NOMO-1 treated with DMSO at 0.1 percent for 48 hours (cell line): ENCODE measurements around the gene CNTNAP2.
A peak's percentile ranks its signal among the peaks of the same experiment; 100 is the strongest.
"Not testable (repeated sequence)": the region's sequence is repeated elsewhere in the genome, so short reads cannot be mapped to it uniquely, and the experiment has no call there.

ENCODE experiments used
- DNase-seq: peaks from one replicate; lab custom pipeline; 2025; ENCODE audit not compliant: unreplicated experiment; lab: John Stamatoyannopoulos, UW

CNTNAP2 gene

GRCh38 chr7:146865696-146866095, 749.1 kb downstream of the CNTNAP2 start:
- DNase-seq = no peak

- DNase-seq = no peak
Observed at GRCh38 chr7:146874722-146875121, 758.1 kb downstream of the CNTNAP2 start.

GRCh38 chr7:146875237-146875785, 758.7 kb downstream of the CNTNAP2 start:
- DNase-seq = no peak

GRCh38 chr7:146875981-146876380, 759.4 kb downstream of the CNTNAP2 start:
- DNase-seq = no peak

- no peak for DNase-seq
Observed at GRCh38 chr7:146876411-146876810, 759.8 kb downstream of the CNTNAP2 start.

DNA sequence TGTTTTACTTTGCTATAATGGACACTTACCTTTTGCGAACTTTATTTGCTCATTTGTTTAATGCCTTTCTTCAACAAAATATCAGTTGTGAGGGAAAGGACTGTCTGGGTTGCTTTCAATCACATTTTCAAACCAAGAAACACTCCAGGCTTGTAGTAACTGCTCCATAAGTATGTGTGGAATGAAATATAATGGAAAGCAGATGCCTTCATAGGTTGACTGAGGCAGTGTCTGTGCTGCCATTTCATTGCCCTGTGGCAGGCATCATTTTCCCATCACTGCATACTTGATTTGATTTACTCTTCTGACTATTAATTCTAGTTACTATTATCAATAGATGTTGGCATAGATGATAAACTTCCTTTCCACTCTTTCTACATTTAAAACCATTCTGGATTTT, 762.3 kb downstream of the CNTNAP2 start:
- DNase-seq = no peak

- DNase-seq = no peak
Observed at GRCh38 chr7:146885231-146885630, 768.6 kb downstream of the CNTNAP2 start.

DNA sequence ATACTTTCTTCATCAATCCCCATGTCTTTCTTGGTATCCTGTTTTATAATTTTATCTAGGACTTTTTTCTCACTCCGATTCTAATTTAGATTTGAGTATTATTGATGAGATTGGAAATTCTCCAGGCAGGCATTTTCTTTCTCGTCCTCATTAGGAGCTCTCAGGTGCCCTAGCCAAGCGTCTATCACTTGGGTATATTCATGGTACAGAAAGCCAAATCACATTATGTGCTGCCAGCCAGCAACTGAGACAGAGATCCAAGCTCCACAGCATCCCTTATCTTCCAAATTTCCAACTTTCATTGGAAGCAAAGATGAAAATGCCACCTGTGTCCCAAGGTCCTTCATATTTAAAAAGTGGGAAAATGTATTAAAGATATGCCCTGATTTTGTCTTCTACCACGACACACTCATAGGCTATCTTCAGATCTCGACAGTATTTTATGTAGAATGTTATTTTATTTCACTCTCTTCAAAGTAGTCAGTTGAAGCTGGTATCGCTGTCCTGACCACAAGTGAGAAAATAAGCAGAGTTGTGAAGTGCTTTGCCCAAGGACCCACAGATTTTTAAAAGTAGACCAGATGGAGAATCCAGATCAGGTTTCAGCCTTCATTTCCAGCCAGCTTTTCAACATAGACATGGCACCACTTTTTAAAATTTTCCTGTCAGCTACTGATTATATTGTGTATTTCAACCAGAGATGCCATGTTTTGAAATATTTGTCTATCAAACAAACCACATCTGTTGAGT, 773.4 kb downstream of the CNTNAP2 start:
- no peak for DNase-seq

DNA sequence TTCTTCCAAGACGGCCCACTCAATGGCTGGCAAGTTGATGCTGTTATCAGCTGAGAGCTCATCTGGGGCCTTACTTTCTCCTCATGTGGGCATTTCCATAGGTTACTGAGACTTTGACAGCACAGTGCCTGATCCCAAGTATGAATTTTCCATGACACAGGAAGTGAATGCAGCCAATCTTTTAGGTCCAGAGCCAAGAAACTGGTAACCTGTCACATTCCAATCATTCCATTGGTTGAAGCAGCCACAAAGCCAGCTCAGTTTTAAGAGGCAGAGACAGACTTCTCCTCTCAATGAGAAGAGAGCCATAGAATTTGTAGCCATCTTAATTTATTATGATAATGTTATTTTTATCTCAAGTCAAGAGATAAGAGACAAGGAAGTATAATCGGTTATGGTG, 775.5 kb downstream of the CNTNAP2 start:
- DNase-seq = no peak

DNA sequence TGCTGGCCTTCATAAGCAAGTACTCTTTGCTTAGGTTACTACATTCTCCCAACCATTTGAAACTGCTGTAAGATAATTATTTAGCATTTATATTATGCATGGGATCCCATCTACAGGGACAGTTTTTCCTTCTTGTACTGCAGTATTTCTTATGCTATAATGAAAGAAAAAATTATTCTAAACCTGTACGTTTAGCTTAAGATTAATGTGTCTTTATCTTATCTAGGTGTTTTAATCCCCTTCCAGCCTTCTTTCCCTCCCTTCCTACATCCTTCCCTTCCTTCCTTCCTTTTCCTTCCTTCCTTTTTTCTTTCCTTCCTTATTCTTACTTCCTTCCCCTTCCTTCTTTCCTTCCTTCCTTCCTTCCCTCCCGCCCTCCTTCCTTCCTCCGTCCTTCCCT, 778.3 kb downstream of the CNTNAP2 start:
- no peak for DNase-seq

- no peak for DNase-seq
Observed at GRCh38 chr7:146902266-146902665, 785.7 kb downstream of the CNTNAP2 start.

DNA sequence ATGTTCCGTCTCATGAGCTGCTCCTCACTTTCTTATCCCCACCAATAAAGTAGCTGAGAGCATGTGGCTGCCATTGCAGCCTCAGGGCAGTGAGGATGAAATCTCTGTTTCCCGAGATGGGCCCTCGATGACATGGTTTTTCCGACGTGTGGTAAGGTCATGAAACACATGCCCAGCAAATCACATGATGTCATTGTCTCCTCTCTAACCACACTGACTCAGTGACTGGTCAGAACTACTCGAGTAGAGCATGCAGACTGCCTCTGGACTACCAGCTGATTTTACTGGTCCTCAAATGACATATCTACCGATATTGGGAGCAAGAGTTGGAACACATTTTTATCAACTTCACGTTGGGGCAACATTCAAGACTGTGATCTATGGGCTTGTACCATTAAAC, 786.1 kb downstream of the CNTNAP2 start:
- no peak for DNase-seq

DNA sequence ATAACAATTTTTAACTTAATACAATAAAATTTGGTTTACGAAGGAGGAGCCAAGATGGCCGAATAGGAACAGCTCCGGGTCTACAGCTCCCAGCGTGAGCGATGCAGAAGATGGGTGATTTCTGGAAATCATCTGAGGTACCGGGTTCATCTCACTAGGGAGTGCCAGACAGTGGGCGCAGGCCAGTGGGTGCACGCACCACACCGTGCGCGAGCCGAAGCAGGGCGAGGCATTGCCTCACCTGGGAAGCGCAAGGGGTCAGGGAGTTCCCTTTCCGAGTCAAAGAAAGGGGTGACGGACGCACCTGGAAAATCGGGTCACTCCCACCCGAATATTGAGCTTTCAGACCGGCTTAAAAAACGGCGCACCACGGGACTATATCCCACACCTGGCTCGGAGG, 789.1 kb downstream of the CNTNAP2 start:
- not testable (repeated sequence) for DNase-seq

GRCh38 chr7:146922782-146923181, 806.2 kb downstream of the CNTNAP2 start:
- no peak for DNase-seq

GRCh38 chr7:146926841-146927240, 810.2 kb downstream of the CNTNAP2 start:
- no peak for DNase-seq

GRCh38 chr7:146937836-146938235, 821.2 kb downstream of the CNTNAP2 start:
- peak; percentile 2 for DNase-seq

DNA sequence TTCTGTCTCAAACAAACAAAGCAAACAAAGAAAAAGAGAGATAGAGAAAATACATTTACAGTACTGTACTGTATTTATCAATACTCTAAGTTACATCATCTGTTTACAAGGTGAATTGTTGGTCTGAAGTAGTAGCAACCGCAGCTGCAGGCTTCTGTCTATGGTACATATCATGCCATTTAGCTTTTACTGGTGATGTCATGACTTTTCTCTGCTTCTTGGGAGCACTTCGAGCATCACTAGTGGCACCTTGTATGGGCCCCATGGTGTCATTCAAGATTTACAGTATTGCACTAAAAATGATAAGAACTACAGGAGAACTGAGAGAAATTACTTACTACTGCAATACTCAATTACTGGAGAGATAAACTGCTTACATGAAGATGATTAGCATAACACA, 826.9 kb downstream of the CNTNAP2 start:
- no peak for DNase-seq

GRCh38 chr7:146948703-146949102, 832.1 kb downstream of the CNTNAP2 start:
- DNase-seq = peak; percentile 82

- no peak for DNase-seq
Observed at GRCh38 chr7:146956321-146956720, 839.7 kb downstream of the CNTNAP2 start.

- DNase-seq = no peak
Observed at GRCh38 chr7:146956853-146957252, 840.3 kb downstream of the CNTNAP2 start.

- DNase-seq = no peak
Observed at GRCh38 chr7:146960773-146961391, 844.3 kb downstream of the CNTNAP2 start.

- DNase-seq = no peak
Observed at GRCh38 chr7:146961617-146962016, 845.0 kb downstream of the CNTNAP2 start.
